Endothelial cell of umbilical vein (primary cell): Measurements from ENCODE around the gene VPS35L. TPM values are rescaled to one million over a fixed set of nuclear protein-coding genes. Genes with fewer than 3 reads are reported as not detected.

ENCODE experiments used
- BruUV-seq: library from RNA; stranded (reverse); fragments of 400-500 nt; replicated peaks from 2 replicates; lab custom pipeline; 2021; lab: Mats Ljungman, UMichigan
- CTCF ChIA-PET: fragments of 300-600, 350-600 bp; sonication (Branson Sonifier 250); formaldehyde crosslinking; loops from one replicate; lab custom pipeline; 2021; ENCODE audit warnings: antibody characterized with exemption, inconsistent platforms; lab: Charles Lee
- POLR2A ChIA-PET: fragments of 300-600, 350-600 bp; sonication (Branson Sonifier 250); formaldehyde crosslinking; loops from one replicate; lab custom pipeline; 2021; ENCODE audit warnings: antibody characterized with exemption, inconsistent platforms; lab: Charles Lee
- DNase-seq: peaks from one replicate; pipeline ENCODE4 v3.0.0-alpha.2; 2011; ENCODE audit warnings: low read depth, low spot score
- FAIRE-seq: peaks from 2 replicates; lab custom pipeline; 2011; peaks lifted over from hg19 to GRCh38; lab: Jason Lieb, UNC
- H2AFZ ChIP-seq: 2 replicates; pipeline ENCODE4 v1.6.0; 2012; ENCODE audit warnings: low read depth, low read length, control low read depth, inconsistent platforms
- H3K27ac ChIP-seq: 2 replicates; pipeline ENCODE4 v1.5.1; 2011; ENCODE audit warnings: low read depth, mild to moderate bottlenecking, control low read depth, low read length, moderate library complexity; ENCODE audit not compliant: insufficient read depth
- H3K27me3 ChIP-seq, 2 experiments: 2 replicates each; pipeline versions ENCODE4 v1.6.0 to v1.6.1; 2011; ENCODE audit warnings: low read length in 2 of 2, mixed read lengths in 1 of 2; ENCODE audit not compliant: control insufficient read depth in 2 of 2, insufficient read depth in 2 of 2
- H3K36me3 ChIP-seq, 2 experiments: 2 replicates in 1 of 2; 3 replicates in 1 of 2; pipeline ENCODE4 v1.5.1; 2011; ENCODE audit warnings: low read length in 2 of 2, mild to moderate bottlenecking in 1 of 2, moderate library complexity in 1 of 2; ENCODE audit not compliant: control insufficient read depth in 2 of 2, insufficient read depth in 2 of 2; ENCODE audit errors: extremely low read depth in 1 of 2
- H3K4me1 ChIP-seq: 3 replicates; pipeline ENCODE4 v1.5.1; 2011; ENCODE audit warnings: mild to moderate bottlenecking, low read length; ENCODE audit not compliant: control insufficient read depth, insufficient read depth; ENCODE audit errors: extremely low read depth
- H3K4me2 ChIP-seq: 2 replicates; pipeline ENCODE4 v1.6.1; 2011; ENCODE audit warnings: low read length, control low read depth, mixed read lengths; ENCODE audit not compliant: insufficient read depth
- H3K4me3 ChIP-seq, 3 experiments: fragments of 200-600 bp in 1 of 3; sonication (generic), shearing (Covaris generic) in 1 of 3; replicated peaks in 1 of 3; 2 replicates each; pipeline ENCODE4 v1.5.1; 2011 to 2016; ENCODE audit warnings: control low read depth in 3 of 3, low read length in 3 of 3, mild to moderate bottlenecking in 2 of 3, inconsistent platforms in 1 of 3, low read depth in 1 of 3, moderate library complexity in 1 of 3; ENCODE audit not compliant: insufficient read depth in 1 of 3
- H3K79me2 ChIP-seq: 2 replicates; pipeline ENCODE4 v1.6.0; 2012; ENCODE audit warnings: low read length, inconsistent platforms; ENCODE audit not compliant: control insufficient read depth, insufficient read depth
- H3K9ac ChIP-seq: replicated peaks from 2 replicates; pipeline ENCODE3; 2011; ENCODE audit warnings: low read length, control low read depth; ENCODE audit not compliant: insufficient read depth; ENCODE audit errors: extremely low read depth
- H3K9me1 ChIP-seq: replicated peaks from 3 replicates; pipeline ENCODE4 v1.6.0; 2011; ENCODE audit warnings: mild to moderate bottlenecking, low read length; ENCODE audit not compliant: control insufficient read depth, insufficient read depth; ENCODE audit errors: extremely low read depth
- H3K9me3 ChIP-seq: replicated peaks from 2 replicates; pipeline ENCODE4 v1.5.1; 2012; ENCODE audit warnings: low read length, inconsistent platforms; ENCODE audit not compliant: control insufficient read depth, insufficient read depth
- H4K20me1 ChIP-seq: replicated peaks from 2 replicates; pipeline ENCODE3; 2011; ENCODE audit warnings: mild to moderate bottlenecking, low read length; ENCODE audit not compliant: control insufficient read depth, insufficient read depth; ENCODE audit errors: extremely low read depth
- CTCF ChIP-seq, 2 donors: IDR thresholded peaks; 1 replicate in 1 of 2; 2 replicates in 1 of 2; pipeline ENCODE4 v1.5.1; 2011; ENCODE audit warnings: low read length in 2 of 2, mild to moderate bottlenecking in 2 of 2, moderate library complexity in 2 of 2, control low read depth in 1 of 2, inconsistent platforms in 1 of 2, low read depth in 1 of 2; ENCODE audit not compliant: insufficient read depth in 1 of 2; ENCODE audit errors: extremely low read depth in 1 of 2
- EZH2 ChIP-seq: IDR thresholded peaks from 2 replicates; pipeline ENCODE4 v1.6.1; 2012; ENCODE audit warnings: borderline replicate concordance, low read depth, mild to moderate bottlenecking, moderate library complexity, low read length, inconsistent platforms; ENCODE audit not compliant: severe bottlenecking
- FOS ChIP-seq: IDR thresholded peaks from 2 replicates; pipeline ENCODE4 v1.6.1; 2011; ENCODE audit warnings: mild to moderate bottlenecking, low read length, moderate library complexity, borderline replicate concordance; ENCODE audit not compliant: insufficient read depth
- GATA2 ChIP-seq: IDR thresholded peaks from 2 replicates; pipeline ENCODE4 v1.7.0; 2011; ENCODE audit warnings: low read depth, mild to moderate bottlenecking, moderate library complexity, mixed read lengths, low read length; ENCODE audit not compliant: insufficient read length, insufficient read depth
- JUN ChIP-seq: IDR thresholded peaks from 2 replicates; pipeline ENCODE4 v1.6.1; 2011; ENCODE audit warnings: borderline replicate concordance, low read depth; ENCODE audit not compliant: insufficient read length, insufficient read depth
- MAX ChIP-seq: IDR thresholded peaks from 2 replicates; pipeline ENCODE4 v1.6.1; 2011; ENCODE audit not compliant: insufficient read depth, insufficient read length
- MYC ChIP-seq: IDR thresholded peaks from one replicate; pipeline ENCODE4 v1.6.1; 2011; ENCODE audit warnings: mild to moderate bottlenecking, low read depth, low read length
- POLR2A ChIP-seq: IDR thresholded peaks from 2 replicates; pipeline ENCODE4 v1.6.1; 2012; ENCODE audit warnings: low read depth, mild to moderate bottlenecking, control low read depth, low read length
- POLR2AphosphoS5 ChIP-seq: IDR thresholded peaks from 2 replicates; pipeline ENCODE4 v1.6.1; 2012; ENCODE audit warnings: low read depth, mild to moderate bottlenecking, control low read depth, low read length, moderate library complexity; ENCODE audit not compliant: insufficient read depth
- dilution Hi-C: fragments of 300-500 bp; cut with MboI; formaldehyde crosslinking; loops from one replicate; pipeline ENCODE4 v1.15.0; 2019; ENCODE audit warnings: low sequenced_read_pairs; ENCODE audit not compliant: extremely low pct_ligation_motif_present
- intact Hi-C: fragments of 100-400 bp; cut with micrococcal nuclease; formaldehyde crosslinking; loops from one replicate; pipeline ENCODE4 v1.10.0; 2022
- polyA plus RNA-seq, 4 experiments: library from polyadenylated mRNA; depleted of rRNA in 3 of 4; stranded (reverse) in 3 of 4; unstranded in 1 of 4; fragments of >200 nt; gene quantifications; 2 replicates each; pipeline versions ENCODE4 v1.2.1 to v1.2.3, GENCODE V29; 2011 to 2012; ENCODE audit warnings: missing spikeins in 1 of 4
- total RNA-seq: library from RNA; stranded (reverse); gene quantifications from 2 replicates; pipeline ENCODE4 v1.2.3, GENCODE V29; 2021

Gene VPS35L
- total and polyA plus RNA-seq, 2 donors (not counting 3 experiments of a cell fraction or from before 2014, with no cell fraction given) = 49.1 to 91.1 TPM

- Histone ChIP-seq H3K27me3 (no peaks in the 10 kb centered on the region), H3K9ac (no peak overlapping the region), H3K4me1 (no peaks in the 10 kb centered on the region), H2AFZ (no peak overlapping the region), H3K79me2 (no peaks in the 10 kb centered on the region), H3K9me3 (no peaks in the 10 kb centered on the region), H4K20me1 (no peaks in the 10 kb centered on the region), H3K4me3 (no peak overlapping the region), H3K9me1 (no peaks in the 10 kb centered on the region), H3K36me3 (peaks cover 4 to 18% of the 10 kb centered on the region in 2 experiments), H3K4me2 (no peak overlapping the region), H3K27ac (no peak overlapping the region)
- DNase-seq (no peak), FAIRE-seq (no peak)
- CTCF ChIA-PET = interaction anchor here (1.4 kb wide), 1 partner anchor 35 kb away, joined by 3 read pairs; no protein-coding TSS in a partner anchor
- dilution Hi-C loops = no loop called here
- TF ChIP-seq MAX (no peak), POLR2A (no peak), MYC (no peak), GATA2 (no peak), FOS (no peak), EZH2 (no peak), POLR2AphosphoS5 (no peak), JUN (no peak), CTCF (IDR thresholded peaks at IDR 0.05; ENCODE audit: extremely low read depth in 1 of 2, insufficient read depth in 1 of 2, low read depth in 1 of 2, low read length in 2 of 2) (no peak)
- POLR2A ChIA-PET = no interaction called here
- intact Hi-C loops = no loop called here
- no TSS peak for BruUV-seq
These were observed 81.1 kb downstream of the VPS35L start for GRCh38 chr16:19636436-19637267.
